HepG2 (cell line): Measurements from ENCODE around the gene CFAP119. TPM values are rescaled to one million over a fixed set of nuclear protein-coding genes. Genes with fewer than 3 reads are reported as not detected.

Experiments
- HNF4G ChIP-seq, 2 experiments: sonication (generic) in 1 of 2; formaldehyde crosslinking in 1 of 2; IDR thresholded peaks; 2 replicates each; pipeline versions ENCODE4 v1.4.0 to v1.6.1; 2011 to 2020; ENCODE audit warnings: borderline replicate concordance in 2 of 2, low read depth in 2 of 2, mild to moderate bottlenecking in 2 of 2, low read length in 1 of 2, missing genetic modification reagents in 1 of 2, moderate library complexity in 1 of 2
- JUN ChIP-seq: sonication (generic); formaldehyde crosslinking; IDR thresholded peaks from 2 replicates; pipeline ENCODE4 v1.4.0; 2020; ENCODE audit warnings: mild to moderate bottlenecking, missing genetic modification reagents
- NFE2L2 ChIP-seq: fragments of 150-350 bp; IDR thresholded peaks from 2 replicates; pipeline ENCODE4 v1.6.1; 2014; ENCODE audit warnings: low read length
- SMAD9 ChIP-seq: sonication (generic); formaldehyde crosslinking; IDR thresholded peaks from 2 replicates; pipeline ENCODE4 v1.5.1; 2020; ENCODE audit warnings: mild to moderate bottlenecking, missing genetic modification reagents
- ZFP37 ChIP-seq: sonication (generic); formaldehyde crosslinking; IDR thresholded peaks from 2 replicates; pipeline ENCODE4 v1.4.0; 2020; ENCODE audit warnings: missing genetic modification reagents, borderline replicate concordance
- ZNF317 ChIP-seq: sonication (generic); formaldehyde crosslinking; IDR thresholded peaks from 2 replicates; pipeline ENCODE4 v1.5.0; 2020; ENCODE audit warnings: mild to moderate bottlenecking, missing genetic modification reagents
- ZNF354B ChIP-seq: sonication (generic); formaldehyde crosslinking; IDR thresholded peaks from 2 replicates; pipeline ENCODE4 v1.8.0; 2022; ENCODE audit warnings: mild to moderate bottlenecking, missing genetic modification reagents
- ZNF563 ChIP-seq: sonication (generic); formaldehyde crosslinking; IDR thresholded peaks from 2 replicates; pipeline ENCODE4 v1.8.0; 2022; ENCODE audit warnings: mild to moderate bottlenecking, moderate library complexity, missing genetic modification reagents
- polyA plus RNA-seq, 8 experiments: library from polyadenylated mRNA; depleted of rRNA in 3 of 8; stranded (reverse) in 7 of 8; unstranded in 1 of 8; fragments of >200 nt; fragmentation: Illumina TruSeq in 4 of 8; extraction: Trizol in 4 of 8; gene quantifications; 2 replicates each; pipeline versions ENCODE4 v1.2.1 to v1.2.3, GENCODE V29; 2011 to 2016; ENCODE audit warnings: low read depth in 4 of 8, missing spikeins in 1 of 8, mixed read lengths in 1 of 8; ENCODE audit not compliant: insufficient read depth in 1 of 8
- total RNA-seq, 5 experiments: library from RNA; depleted of rRNA; stranded (reverse); fragments of >200 nt; fragmentation: Illumina TruSeq; extraction: Trizol; gene quantifications; 2 replicates each; pipeline ENCODE4 v1.2.3, GENCODE V29; 2016; ENCODE audit warnings: low read depth in 1 of 5
- TF ChIP-seq, protein P1 (sequence below), 2 experiments: IDR thresholded peaks; 2 replicates each; pipeline ENCODE4 v1.6.1; 2011 to 2012; ENCODE audit warnings: low read length in 2 of 2, borderline replicate concordance in 1 of 2, low read depth in 1 of 2, mild to moderate bottlenecking in 1 of 2, moderate library complexity in 1 of 2
- TF ChIP-seq, protein P2 (sequence below), 2 experiments: sonication (generic) in 1 of 2; formaldehyde crosslinking in 1 of 2; IDR thresholded peaks; 2 replicates each; pipeline versions ENCODE4 v1.5.1 to v1.6.1; 2011 to 2020; ENCODE audit warnings: borderline replicate concordance in 1 of 2, low read depth in 1 of 2, low read length in 1 of 2, mild to moderate bottlenecking in 1 of 2, missing genetic modification reagents in 1 of 2, moderate library complexity in 1 of 2
- TF ChIP-seq, protein P3 (sequence below): sonication (generic); formaldehyde crosslinking; IDR thresholded peaks from 2 replicates; pipeline ENCODE4 v1.4.0; 2020; ENCODE audit warnings: low read depth, missing genetic modification reagents

The CFAP119 gene
- total and polyA plus RNA-seq, 2 of the 13 experiments (the other 11 are each of a cell fraction or from before 2014, with no cell fraction given): 6.4 TPM

DNA sequence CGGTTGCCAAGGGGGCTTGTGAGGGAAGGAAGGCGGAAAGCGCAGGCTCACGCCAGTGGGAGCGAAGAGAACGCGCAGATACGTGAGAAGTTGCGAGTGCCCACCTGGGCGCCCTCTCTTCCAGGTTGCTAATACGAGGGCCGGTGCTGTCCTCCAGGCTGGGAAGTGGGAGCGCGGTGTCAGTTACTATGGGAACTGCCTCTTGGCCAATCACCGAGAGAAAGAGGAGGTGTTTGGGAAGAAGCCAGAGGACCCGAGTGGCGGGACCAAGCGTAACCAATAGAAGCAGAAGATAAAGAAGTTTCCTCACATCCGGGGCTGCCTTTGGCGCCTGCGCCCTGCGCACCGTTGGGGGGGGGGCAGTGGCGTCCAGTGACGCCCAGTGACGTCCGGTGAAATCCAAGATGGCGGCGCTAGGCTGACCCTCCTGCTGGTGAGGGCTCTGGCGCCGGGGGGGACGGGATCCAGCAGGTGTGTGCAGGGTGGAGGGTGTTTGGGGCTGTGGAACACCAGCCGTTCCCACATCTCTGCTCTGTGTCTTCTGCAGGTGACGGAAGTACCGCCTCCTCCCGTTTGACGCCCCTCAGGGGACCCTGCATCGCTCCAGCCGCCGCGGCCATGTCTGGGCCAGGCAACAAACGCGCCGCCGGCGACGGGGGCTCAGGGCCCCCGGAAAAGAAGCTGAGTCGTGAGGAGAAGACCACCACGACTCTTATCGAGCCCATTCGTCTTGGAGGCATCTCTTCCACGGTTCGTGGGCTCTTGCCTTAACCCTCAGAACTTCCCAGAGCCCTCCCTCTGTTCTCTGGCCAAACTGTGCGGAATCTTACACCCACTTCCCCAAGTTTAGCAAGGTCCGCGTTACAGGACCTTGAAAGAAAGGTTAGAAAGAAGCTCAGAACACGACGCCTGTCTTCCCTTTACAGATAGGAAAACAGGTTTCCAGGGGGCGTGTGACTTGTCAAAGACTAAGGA is at the start of gene CFAP119, which contains the start of gene RNF40 (continued):
- TF ChIP-seq, protein P1, sequence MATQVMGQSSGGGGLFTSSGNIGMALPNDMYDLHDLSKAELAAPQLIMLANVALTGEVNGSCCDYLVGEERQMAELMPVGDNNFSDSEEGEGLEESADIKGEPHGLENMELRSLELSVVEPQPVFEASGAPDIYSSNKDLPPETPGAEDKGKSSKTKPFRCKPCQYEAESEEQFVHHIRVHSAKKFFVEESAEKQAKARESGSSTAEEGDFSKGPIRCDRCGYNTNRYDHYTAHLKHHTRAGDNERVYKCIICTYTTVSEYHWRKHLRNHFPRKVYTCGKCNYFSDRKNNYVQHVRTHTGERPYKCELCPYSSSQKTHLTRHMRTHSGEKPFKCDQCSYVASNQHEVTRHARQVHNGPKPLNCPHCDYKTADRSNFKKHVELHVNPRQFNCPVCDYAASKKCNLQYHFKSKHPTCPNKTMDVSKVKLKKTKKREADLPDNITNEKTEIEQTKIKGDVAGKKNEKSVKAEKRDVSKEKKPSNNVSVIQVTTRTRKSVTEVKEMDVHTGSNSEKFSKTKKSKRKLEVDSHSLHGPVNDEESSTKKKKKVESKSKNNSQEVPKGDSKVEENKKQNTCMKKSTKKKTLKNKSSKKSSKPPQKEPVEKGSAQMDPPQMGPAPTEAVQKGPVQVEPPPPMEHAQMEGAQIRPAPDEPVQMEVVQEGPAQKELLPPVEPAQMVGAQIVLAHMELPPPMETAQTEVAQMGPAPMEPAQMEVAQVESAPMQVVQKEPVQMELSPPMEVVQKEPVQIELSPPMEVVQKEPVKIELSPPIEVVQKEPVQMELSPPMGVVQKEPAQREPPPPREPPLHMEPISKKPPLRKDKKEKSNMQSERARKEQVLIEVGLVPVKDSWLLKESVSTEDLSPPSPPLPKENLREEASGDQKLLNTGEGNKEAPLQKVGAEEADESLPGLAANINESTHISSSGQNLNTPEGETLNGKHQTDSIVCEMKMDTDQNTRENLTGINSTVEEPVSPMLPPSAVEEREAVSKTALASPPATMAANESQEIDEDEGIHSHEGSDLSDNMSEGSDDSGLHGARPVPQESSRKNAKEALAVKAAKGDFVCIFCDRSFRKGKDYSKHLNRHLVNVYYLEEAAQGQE (IDR thresholded peaks at IDR 0.05; ENCODE audit: borderline replicate concordance in 1 of 2, low read depth in 1 of 2, low read length in 2 of 2): no peak
- TF ChIP-seq ZFP37 (CRISPR knock-in tag): peak; percentile 67; the same call in 1 of the 2 replicates
- TF ChIP-seq JUN (CRISPR knock-in tag): peak; percentile 58; the same call in 1 of the 2 replicates
- TF ChIP-seq, protein P2, sequence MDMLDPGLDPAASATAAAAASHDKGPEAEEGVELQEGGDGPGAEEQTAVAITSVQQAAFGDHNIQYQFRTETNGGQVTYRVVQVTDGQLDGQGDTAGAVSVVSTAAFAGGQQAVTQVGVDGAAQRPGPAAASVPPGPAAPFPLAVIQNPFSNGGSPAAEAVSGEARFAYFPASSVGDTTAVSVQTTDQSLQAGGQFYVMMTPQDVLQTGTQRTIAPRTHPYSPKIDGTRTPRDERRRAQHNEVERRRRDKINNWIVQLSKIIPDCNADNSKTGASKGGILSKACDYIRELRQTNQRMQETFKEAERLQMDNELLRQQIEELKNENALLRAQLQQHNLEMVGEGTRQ (IDR thresholded peaks at IDR 0.05; ENCODE audit: low read depth, low read length): no peak
- TF ChIP-seq, protein P2 (CRISPR knock-in tag; IDR thresholded peaks at IDR 0.05; ENCODE audit: borderline replicate concordance): no peak
- no peak for TF ChIP-seq SMAD9 (CRISPR knock-in tag)
- no peak for TF ChIP-seq HNF4G (IDR thresholded peaks at IDR 0.05; ENCODE audit: borderline replicate concordance, low read depth, low read length)
- no peak for TF ChIP-seq HNF4G (CRISPR knock-in tag; IDR thresholded peaks at IDR 0.05; ENCODE audit: borderline replicate concordance, low read depth)
- TF ChIP-seq NFE2L2: no peak
- TF ChIP-seq ZNF354B: peak; percentile 83; the same call in 1 of the 2 replicates
- TF ChIP-seq ZNF317 (CRISPR knock-in tag): peak; percentile 79; the same call in 1 of the 2 replicates
- TF ChIP-seq, protein P3, sequence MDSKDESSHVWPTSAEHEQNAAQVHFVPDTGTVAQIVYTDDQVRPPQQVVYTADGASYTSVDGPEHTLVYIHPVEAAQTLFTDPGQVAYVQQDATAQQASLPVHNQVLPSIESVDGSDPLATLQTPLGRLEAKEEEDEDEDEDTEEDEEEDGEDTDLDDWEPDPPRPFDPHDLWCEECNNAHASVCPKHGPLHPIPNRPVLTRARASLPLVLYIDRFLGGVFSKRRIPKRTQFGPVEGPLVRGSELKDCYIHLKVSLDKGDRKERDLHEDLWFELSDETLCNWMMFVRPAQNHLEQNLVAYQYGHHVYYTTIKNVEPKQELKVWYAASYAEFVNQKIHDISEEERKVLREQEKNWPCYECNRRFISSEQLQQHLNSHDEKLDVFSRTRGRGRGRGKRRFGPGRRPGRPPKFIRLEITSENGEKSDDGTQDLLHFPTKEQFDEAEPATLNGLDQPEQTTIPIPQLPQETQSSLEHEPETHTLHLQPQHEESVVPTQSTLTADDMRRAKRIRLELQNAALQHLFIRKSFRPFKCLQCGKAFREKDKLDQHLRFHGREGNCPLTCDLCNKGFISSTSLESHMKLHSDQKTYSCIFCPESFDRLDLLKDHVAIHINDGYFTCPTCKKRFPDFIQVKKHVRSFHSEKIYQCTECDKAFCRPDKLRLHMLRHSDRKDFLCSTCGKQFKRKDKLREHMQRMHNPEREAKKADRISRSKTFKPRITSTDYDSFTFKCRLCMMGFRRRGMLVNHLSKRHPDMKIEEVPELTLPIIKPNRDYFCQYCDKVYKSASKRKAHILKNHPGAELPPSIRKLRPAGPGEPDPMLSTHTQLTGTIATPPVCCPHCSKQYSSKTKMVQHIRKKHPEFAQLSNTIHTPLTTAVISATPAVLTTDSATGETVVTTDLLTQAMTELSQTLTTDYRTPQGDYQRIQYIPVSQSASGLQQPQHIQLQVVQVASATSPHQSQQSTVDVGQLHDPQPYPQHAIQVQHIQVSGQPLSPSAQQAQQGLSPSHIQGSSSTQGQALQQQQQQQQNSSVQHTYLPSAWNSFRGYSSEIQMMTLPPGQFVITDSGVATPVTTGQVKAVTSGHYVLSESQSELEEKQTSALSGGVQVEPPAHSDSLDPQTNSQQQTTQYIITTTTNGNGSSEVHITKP (CRISPR knock-in tag): peak; percentile 31; the same call in 1 of the 2 replicates
- TF ChIP-seq ZNF563: peak; percentile 82; the same call in 1 of the 2 replicates
